Measurements from ENCODE around the gene HMGXB3.
A peak's percentile ranks its signal among the peaks of the same experiment; 100 is the strongest.

The HMGXB3 gene

DNA sequence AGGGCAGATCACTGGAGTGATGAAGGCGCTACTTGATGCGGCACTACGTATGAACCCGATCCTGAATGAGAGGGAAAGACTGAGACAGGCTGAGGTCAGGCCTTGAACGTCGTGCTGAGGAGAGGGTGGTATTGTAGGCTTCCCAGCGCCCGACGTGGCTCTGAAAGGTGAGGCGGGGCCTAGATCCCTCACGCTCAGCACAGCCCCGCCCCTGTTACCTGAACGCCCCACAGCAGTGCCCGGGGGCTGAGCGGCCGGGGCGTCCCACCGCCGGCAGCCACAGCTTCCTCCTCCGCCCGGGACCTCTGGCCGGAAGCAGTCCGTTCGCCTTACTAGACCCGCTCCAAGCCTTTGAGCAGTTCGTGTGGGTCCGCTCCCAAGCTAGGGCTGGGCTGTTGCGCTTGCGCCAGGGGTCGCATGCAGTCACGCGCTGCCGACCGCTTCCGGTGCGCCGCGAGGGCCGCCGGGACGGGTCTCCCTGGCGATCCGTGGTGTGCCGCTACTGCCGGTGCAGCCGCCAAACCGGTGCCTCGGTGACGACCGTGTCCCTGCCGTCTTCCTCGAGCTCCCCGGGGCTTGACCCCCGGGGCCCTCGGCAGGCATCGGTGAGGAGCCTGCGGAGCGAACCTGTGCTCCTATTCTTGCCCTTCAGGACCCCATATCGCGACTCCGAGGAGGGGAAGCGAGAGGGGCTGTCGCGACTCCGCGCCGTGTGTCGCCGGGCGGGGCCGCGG lies at the start of gene HMGXB3, which contains the start of gene TIGD6:
Gene HMGXB3, plus strand, starts transcription at position 484 of the 734 bp plus-strand sequence. CDS start 4,114 bp downstream, outside the sequence.
Gene TIGD6, minus strand, starts transcription at position 399 of the 734 bp plus-strand sequence. CDS start 4,306 bp downstream, outside the sequence.
- peak; percentile 75 for DNase-seq

DNA sequence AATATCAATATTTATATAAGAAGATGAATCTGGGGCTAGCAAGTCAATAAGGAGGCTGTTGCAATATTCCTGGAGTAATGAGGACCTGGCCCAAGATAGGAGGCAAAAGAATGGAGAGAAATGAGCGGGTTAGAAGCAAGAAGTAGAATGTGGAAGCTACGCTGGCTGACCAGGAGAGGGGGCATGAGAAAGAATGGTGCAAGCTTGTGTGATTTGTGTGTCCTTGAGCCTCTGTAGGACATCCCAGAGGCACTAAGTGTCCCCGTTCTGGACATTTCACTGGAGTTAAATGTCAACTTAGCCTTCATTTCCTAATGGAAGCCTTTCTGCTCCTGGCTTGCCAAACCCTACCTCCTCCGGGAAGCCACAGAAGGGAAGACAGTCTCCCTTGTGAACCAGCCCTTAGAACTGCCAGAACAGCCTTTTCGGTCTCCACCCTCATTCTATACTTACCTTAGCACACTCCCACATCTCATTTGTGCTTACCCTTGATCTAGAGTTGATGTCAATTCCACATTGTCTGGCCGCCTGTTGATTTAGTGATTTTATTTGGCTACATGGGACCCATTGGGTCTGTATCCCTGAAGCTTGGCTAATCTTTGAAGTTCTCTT lies 49.3 kb upstream of the HMGXB3 start:
- no peak for DNase-seq

- DNase-seq: no peak
These were observed 47.0 kb upstream of the HMGXB3 start for GRCh38 chr5:149953436-149954121.

- DNase-seq: no peak
These were observed 45.7 kb upstream of the HMGXB3 start for GRCh38 chr5:149954798-149955197.

DNA sequence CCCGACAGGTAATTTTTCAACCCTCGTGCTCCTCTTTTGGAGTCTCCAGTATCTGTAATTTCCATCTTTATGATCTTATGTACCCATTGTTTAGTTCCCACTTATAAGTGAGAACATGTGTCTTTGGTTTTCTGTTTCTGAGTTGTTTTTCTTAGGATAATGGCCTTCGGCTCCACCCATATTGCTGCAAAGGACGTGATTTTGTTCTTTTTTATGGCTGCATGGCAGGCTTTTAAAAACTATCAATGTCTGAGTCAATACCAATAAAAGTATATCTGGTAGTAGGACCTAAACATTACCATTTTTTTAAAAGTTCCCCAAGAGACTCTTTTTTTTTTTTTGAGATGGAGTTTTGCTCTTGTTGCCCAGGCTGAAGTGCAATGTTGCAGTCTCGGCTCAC lies 43.9 kb upstream of the HMGXB3 start:
- no peak for DNase-seq

DNA sequence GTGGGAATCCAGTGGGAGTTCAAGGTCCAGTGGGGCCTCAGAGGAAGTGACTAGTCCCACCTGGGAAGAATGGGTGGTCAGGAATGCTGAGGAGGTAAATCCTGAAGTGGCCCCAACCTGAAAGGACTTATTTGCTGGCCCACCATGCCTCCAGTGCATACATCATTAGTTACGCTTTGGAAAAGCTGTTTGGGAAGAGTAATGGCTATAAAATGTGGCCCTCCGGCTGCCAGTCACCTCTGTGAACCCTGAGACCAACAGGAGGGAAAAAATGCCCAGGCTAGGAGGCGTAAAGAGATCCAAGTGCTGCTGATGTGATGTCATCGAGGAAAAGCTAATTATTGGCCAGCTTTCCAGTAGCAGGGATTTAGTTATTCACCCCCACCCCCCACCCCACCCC lies 42.7 kb upstream of the HMGXB3 start:
- DNase-seq: no peak

DNA sequence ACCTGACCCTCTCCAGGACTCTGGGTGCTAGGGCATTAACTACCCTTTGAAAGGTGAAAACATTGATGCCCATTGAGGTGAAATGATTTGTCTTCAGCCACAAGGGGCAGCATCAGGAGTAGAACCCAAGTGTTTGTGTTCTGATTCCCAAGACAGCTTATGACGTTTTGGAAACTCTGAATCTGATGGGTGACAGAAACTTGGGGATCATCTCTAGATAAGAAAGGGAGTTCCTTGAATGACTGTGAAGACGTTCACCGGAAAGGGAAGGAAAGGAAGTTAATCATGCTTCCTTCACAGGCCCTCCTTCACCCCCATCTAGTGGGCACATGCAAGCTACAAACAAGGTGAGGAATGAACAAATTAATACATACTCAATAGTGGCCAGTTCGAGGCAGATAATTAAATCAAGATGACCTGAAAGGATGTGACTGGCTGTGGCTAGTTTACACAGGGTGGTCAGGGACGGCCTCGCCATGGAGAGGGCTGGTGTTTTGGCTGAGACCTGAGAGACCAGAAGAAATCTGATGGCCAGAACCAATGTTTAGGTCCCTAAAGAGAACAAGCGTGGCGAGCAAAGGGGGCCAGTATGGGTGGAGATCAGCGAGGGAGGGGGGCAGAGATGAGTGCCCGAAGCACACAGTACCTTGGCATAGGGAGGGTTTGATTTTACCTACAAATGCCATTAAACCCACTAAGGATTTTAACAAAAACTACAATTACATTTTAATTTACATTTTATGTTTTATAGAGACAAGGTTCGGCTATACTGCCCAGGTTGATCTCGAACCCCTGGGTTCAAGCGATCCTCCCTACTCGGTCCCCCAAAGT lies 40.9 kb upstream of the HMGXB3 start:
- DNase-seq: no peak

- peak; percentile 69 for DNase-seq
These were observed 40.0 kb upstream of the HMGXB3 start, which contains the start of gene SLC26A2 for GRCh38 chr5:149960272-149961185. SLC26A2 (plus strand) TSS chr5:149960758; CDS start chr5:149977653, 16,895 bp downstream.

DNA sequence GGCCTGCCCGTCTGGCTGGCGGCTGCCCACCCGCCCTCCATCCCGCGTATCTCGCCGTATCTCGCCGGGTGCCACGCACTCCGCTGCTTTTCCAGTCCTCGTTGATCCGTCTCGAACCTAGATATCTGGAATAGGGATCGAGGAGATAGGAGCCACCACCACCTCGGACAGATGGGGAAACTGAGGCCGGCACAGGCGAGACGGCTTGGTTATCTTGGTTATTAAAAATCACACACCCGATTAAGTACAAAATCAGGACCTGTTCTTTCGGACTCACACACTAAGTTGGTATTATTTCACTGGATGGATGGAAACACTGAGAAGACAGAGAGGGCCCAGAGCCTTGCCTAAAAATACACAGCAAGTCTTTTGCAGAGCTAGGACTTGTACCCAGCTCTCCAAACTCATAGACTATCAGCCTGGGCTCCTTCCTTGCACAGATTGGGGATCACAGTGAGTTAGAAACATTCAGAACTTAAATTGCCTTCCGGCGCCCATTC lies 39.3 kb upstream of the HMGXB3 start:
- DNase-seq: no peak

GRCh38 chr5:149961957-149962409 lies 38.6 kb upstream of the HMGXB3 start:
- no peak for DNase-seq

- DNase-seq: no peak
These were observed 37.8 kb upstream of the HMGXB3 start for GRCh38 chr5:149962601-149963300.

DNA sequence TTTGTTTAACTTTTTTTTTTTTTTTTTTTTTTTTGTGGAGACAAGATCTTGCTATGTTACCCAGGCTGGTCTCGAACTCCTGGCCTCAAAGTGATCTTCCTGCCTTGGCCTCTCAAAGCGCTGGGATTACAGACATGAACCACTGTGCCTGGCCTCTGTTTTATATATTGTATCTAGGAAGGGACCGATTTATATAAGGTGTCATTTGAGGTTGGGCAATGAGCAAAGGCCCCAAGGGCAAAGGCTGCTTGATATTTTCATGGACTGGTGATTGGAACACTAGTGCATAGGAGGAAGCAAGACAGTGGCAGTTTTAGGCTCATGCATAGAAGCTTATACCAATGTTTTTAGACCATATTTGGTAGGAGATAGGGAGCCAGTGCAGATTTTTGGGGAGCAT lies 36.8 kb upstream of the HMGXB3 start:
- DNase-seq: no peak

DNA sequence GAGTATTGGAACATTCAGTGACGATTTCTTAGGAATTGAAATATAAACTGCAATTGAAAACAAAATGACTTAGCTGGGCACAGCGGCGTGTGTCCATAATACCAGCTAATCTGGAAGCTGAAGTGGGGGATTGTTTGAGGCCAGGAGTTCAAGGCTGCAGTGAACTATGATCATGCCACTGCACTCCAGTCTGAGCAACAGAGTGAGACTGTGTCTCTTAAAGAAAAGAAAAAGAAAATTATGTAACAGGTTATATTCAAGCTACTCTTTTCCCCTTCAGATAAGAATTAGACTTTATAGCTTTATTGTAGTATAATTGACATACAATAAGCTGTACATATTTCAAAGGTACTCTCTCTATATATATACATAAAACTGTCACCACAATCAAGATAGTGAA lies 33.6 kb upstream of the HMGXB3 start:
- no peak for DNase-seq

DNA sequence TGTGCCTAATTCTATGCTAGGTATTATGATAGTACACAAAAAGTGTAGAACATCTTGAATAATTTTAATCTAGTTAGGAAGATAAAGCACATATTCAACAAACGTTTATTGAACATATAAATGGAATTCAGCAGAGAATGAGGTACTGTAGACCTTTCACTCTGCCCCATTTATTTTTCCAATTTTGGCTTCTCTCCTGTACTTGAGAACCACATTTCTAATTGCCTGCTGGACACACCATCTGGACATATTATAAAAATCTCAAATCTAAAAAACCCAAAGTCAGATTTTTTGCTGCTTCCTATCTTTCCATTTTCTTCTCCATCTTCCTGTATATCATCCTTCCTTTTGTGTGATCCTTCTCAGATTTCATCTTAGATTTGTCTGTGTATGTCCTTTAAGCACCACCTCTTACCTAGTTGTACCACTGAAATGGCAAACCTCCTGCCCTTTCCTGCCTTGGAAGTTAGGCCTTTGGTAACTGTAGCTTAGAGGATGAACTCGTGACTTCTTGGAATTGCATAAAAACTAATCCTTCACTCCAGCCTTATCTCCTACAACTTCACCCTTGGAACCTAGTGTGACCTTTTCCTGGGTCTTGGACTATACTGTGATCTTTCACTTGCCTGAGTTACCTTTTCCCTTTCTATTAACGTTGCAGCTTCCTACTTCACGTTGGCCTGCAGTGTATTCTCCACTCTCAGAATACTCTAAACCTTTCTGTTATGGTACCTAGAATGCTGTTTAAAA lies 31.2 kb upstream of the HMGXB3 start:
- DNase-seq: no peak

DNA sequence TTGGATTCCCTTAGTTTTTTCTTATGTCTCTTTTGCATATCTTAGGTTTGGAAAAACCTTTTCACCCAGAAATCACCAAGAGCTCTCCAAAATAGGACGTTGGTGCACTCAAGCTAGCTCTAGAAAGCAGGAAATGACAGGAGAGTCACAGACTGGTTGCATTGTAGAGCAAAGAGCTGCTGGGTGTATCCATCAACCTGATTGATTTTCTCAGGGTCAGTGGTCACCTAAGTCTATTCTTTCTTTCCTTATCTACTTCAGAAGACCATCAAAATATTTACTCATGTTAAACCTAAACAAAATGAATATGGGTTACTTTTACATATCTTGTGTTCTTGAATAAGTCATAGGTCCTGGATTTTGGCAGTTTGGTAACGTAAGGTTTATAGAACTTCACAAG lies 25.1 kb upstream of the HMGXB3 start:
- no peak for DNase-seq

DNA sequence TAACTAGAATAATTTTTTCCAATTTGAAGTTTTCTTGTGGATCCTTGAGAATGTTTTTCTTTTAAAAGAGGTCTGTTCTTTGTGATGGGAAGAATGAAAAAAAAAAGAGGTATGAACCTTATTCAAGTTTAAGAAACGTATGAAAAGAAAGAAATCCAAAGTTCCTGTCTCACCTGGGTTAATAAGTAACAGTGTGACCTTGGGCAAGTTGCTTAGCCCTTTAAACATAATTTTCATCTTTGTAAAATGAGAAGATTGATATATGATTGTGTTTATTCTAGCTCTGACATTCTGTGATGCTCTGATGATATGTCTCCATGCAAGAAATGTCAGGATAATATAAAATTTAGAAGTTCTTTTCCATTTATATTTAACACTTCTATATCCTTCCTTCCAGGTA lies 20.6 kb upstream of the HMGXB3 start:
- no peak for DNase-seq

GRCh38 chr5:149981206-149981605 lies 19.3 kb upstream of the HMGXB3 start:
- DNase-seq: no peak

DNA sequence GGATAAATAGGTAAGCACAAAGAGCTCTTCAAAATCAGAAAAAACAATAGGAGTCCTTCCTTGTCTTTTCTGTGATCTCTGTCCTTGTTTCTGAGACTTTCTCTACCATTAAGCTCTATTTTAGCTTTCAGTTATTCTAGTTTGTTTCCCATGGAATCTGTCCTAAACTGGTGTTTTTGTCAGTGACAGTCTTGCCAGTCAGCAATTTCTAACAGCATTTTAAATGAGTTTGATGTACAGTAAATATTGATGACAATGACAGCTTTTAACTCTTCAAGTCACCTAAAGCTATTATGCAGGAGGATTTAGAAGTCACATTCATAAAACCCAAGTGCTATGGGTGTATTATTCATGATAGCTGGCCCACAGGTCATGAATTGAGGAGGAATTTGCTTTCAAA lies 18.0 kb upstream of the HMGXB3 start:
- no peak for DNase-seq

- DNase-seq: no peak
These were observed 12.4 kb upstream of the HMGXB3 start for GRCh38 chr5:149988126-149988525.

All from DMS79 (cell line).